ENCODE results near the gene TMEM207. TPM values are rescaled to one million over a fixed set of nuclear protein-coding genes. Genes with fewer than 3 reads are reported as not detected.

The TMEM207 gene
- polyA plus RNA-seq, 1 of the 3 experiments (the other 2 are of a cell fraction): not detected

DNA sequence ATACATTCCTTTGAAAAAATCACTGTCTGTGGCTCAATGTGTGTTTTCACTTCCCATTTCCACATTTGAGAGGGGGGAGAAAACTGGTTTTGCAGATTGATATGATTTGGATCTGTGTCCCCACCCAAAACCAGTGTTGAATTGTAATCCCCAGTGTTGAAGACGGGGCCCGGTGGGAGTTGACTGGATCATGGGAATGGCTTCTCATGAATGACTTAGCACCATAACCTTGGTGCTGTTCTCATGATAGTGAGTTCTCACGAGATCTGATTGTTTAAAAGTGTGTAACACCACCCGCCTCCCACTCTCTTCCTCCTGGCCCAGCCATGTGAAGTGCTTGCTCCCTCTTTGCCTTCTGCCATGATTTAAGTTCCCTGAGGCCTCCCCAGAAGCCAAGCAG is 16.1 kb downstream of the TMEM207 start:
- H4K20me1 ChIP-seq (ENCODE audit: insufficient read depth): no peaks in the 10 kb centered on the region
- no peaks in the 10 kb centered on the region for H3K9me2 ChIP-seq
- H3K27ac ChIP-seq (ENCODE audit: low read depth in 2 of 2, low read length in 1 of 2): no peak overlapping the region
- H3K4me1 ChIP-seq (ENCODE audit: control insufficient read depth in 1 of 2, insufficient read depth in 2 of 2, low read depth in 1 of 2, low read length in 1 of 2): no peaks in the 10 kb centered on the region
- no peak for DNase-seq
- no peaks in the 10 kb centered on the region for H3K36me3 ChIP-seq (replicated peaks in 1 of 2; ENCODE audit: control insufficient read depth in 1 of 2, insufficient read depth in 2 of 2, low read length in 1 of 2)
- ChIA-PET POLR2A (no interaction called here), CTCF (no interaction called here)
- no peak overlapping the region for H3K4me2 ChIP-seq
- no peak overlapping the region for H3K9ac ChIP-seq
- TF ChIP-seq MEF2A (IDR thresholded peaks at IDR 0.05; ENCODE audit: borderline replicate concordance, low read depth) (no peak), CHD2 (IDR thresholded peaks at IDR 0.05; ENCODE audit: low read length, partially characterized antibody) (no peak), GATA2 (CRISPR knock-in tag; IDR thresholded peaks at IDR 0.05) (no peak), NFIC (IDR thresholded peaks at IDR 0.05; ENCODE audit: borderline replicate concordance) (no peak), RXRA (IDR thresholded peaks at IDR 0.05; ENCODE audit: borderline replicate concordance, low read depth) (no peak), PBX3 (IDR thresholded peaks at IDR 0.05) (no peak), IRF3 (IDR thresholded peaks at IDR 0.05; ENCODE audit: low read depth, low read length) (no peak), SIN3A (IDR thresholded peaks at IDR 0.05; ENCODE audit: borderline replicate concordance, low read depth, low read length) (no peak), RCOR1 (IDR thresholded peaks at IDR 0.05; ENCODE audit: low read length) (no peak), FOSL2 (IDR thresholded peaks at IDR 0.05; ENCODE audit: borderline replicate concordance, low read depth) (no peak), TCF12 (IDR thresholded peaks at IDR 0.05) (no peak), CTCF (IDR thresholded peaks at IDR 0.05) (no peak), POLR2AphosphoS5 (IDR thresholded peaks at IDR 0.05; ENCODE audit: low read depth, low read length) (no peak), EP300 (IDR thresholded peaks at IDR 0.05; ENCODE audit: borderline replicate concordance in 1 of 2, low read depth in 1 of 2, low read length in 1 of 2) (no peak), RAD21 (IDR thresholded peaks at IDR 0.05; ENCODE audit: low read length) (no peak), RFX5 (IDR thresholded peaks at IDR 0.05; ENCODE audit: low read length) (no peak), EZH2phosphoT487 (IDR thresholded peaks at IDR 0.05; ENCODE audit: borderline replicate concordance, low read depth) (no peak), MXI1 (IDR thresholded peaks at IDR 0.05; ENCODE audit: low read depth, low read length) (no peak), SMC3 (IDR thresholded peaks at IDR 0.05; ENCODE audit: low read depth, low read length) (no peak)
- no peaks in the 10 kb centered on the region for H3K79me2 ChIP-seq (ENCODE audit: insufficient read depth)
- peaks cover 5% of the 10 kb centered on the region; the same call in 1 of the 2 replicates for H3K27me3 ChIP-seq (ENCODE audit: insufficient read depth)
- H3K9me3 ChIP-seq: no peaks in the 10 kb centered on the region
- 18% methylated on average over 4 of the region's 4 CpGs for WGBS (ENCODE audit: low lambda C conversion rate)
- H2AFZ ChIP-seq (ENCODE audit: low read depth): no peak overlapping the region
- no peaks in the 10 kb centered on the region for H3F3A ChIP-seq (replicated peaks; ENCODE audit: insufficient read depth)
- no peak overlapping the region for H3K4me3 ChIP-seq (ENCODE audit: low read depth in 2 of 2, low read length in 1 of 2)

Data from SK-N-SH (cell line).